Ovary (tissue), 3 donors: ENCODE results near the gene CEBPE.

Experiments used
- CTCF ChIP-seq, 3 donors: fragments of 450-650 bp in 2 of 3; fragments of 200-600 bp in 1 of 3; IDR thresholded peaks; one replicate each; pipeline versions ENCODE4 v1.5.1 to v1.8.0; 2016 to 2022; ENCODE audit warnings: antibody characterized with exemption in 3 of 3, mild to moderate bottlenecking in 1 of 3
- EP300 ChIP-seq: sonication (generic); formaldehyde crosslinking; IDR thresholded peaks from one replicate; pipeline ENCODE4 v1.6.1; 2017; ENCODE audit warnings: antibody characterized with exemption
- POLR2A ChIP-seq: fragments of 450-650 bp; IDR thresholded peaks from one replicate; pipeline ENCODE4 v1.6.1; 2017; ENCODE audit warnings: antibody characterized with exemption, mild to moderate bottlenecking, moderate library complexity
- donor health status: DM: no; HTN: no; CAD: no.

GRCh38 chr14:23164949-23165348, 45.9 kb upstream of the CEBPE start:
- TF ChIP-seq CTCF (IDR thresholded peaks at IDR 0.05) (no peak), POLR2A (no peak), EP300 (no peak)
